Body of pancreas (tissue), 4 donors: ENCODE measurements around the gene APOBEC3G. TPM values are rescaled to one million over a fixed set of nuclear protein-coding genes. Genes with fewer than 3 reads are reported as not detected.
"Not testable (repeated sequence)": the region's sequence is repeated elsewhere in the genome, so short reads cannot be mapped to it uniquely, and the experiment has no call there.

Experiments used
- ATAC-seq: fragments of 150-250 bp; one replicate; pipeline ENCODE4 v1.9.1; 2016
- DNase-seq, 4 donors: peaks; one replicate each; pipeline ENCODE4 v3.0.0-alpha.2; 2019
- H3K27ac ChIP-seq, 4 donors: fragments of 200-600 bp; sonication (generic); 1 replicate in 3 of 4; 2 replicates in 1 of 4; pipeline versions ENCODE4 v1.5.1 to v1.6.1; 2016 to 2019; ENCODE audit warnings: mild to moderate bottlenecking in 1 of 4, mixed read lengths in 1 of 4, moderate library complexity in 1 of 4
- H3K27me3 ChIP-seq, 2 donors: fragments of 200-600 bp; sonication (generic); one replicate each; pipeline ENCODE4 v1.6.0; 2016; ENCODE audit warnings: mild to moderate bottlenecking in 1 of 2
- H3K36me3 ChIP-seq, 2 donors: fragments of 200-600 bp; sonication (generic); replicated peaks in 1 of 2; 2 replicates each; pipeline ENCODE4 v1.5.1; 2016; ENCODE audit warnings: low read depth in 2 of 2; ENCODE audit not compliant: insufficient read depth in 1 of 2
- H3K4me1 ChIP-seq: fragments of 200-600 bp; sonication (generic); one replicate; pipeline ENCODE4 v1.6.0; 2016
- H3K4me3 ChIP-seq, 2 donors: fragments of 200-600 bp; sonication (generic); 1 replicate in 1 of 2; 2 replicates in 1 of 2; pipeline ENCODE4 v1.5.1; 2016 to 2019
- H3K9me3 ChIP-seq, 3 donors: fragments of 200-600 bp; sonication (generic); 1 replicate in 2 of 3; 2 replicates in 1 of 3; pipeline ENCODE4 v1.5.1; 2016
- CTCF ChIP-seq, 7 experiments: fragments of 450-650 bp in 4 of 7; fragments of 200-600 bp in 3 of 7; sonication (generic) in 3 of 7; IDR thresholded peaks; one replicate each; pipeline ENCODE4 v1.5.1; 2016 to 2019; ENCODE audit warnings: antibody characterized with exemption in 7 of 7
- POLR2A ChIP-seq, 3 donors: fragments of 450-650 bp; IDR thresholded peaks; one replicate each; pipeline ENCODE4 v1.6.1; 2016; ENCODE audit warnings: antibody characterized with exemption in 3 of 3, mild to moderate bottlenecking in 2 of 3
- WGBS, 2 donors: methylation state at CpG; one replicate each; pipeline ENCODE4 v1.1.5; 2017; 5-methylcytosine and 5-hydroxymethylcytosine counted together
- intact Hi-C: fragments of 100-400 bp; cut with DNase I; formaldehyde crosslinking; loops from one replicate; pipeline ENCODE4 v1.15.1; 2023
- total RNA-seq, 2 donors: library from RNA; depleted of rRNA; stranded (reverse); fragments of >200 nt; gene quantifications; one replicate each; pipeline ENCODE4 v1.1.0, GENCODE V29; 2016

APOBEC3G gene
- total RNA-seq, 2 donors from 2014 or later = 5.4 to 6.3 TPM

- Histone ChIP-seq H3K9me3 (no peaks in the 10 kb centered on the region), H3K4me1 (no peaks in the 10 kb centered on the region), H3K27ac (no peak overlapping the region), H3K27me3 (no peaks in the 10 kb centered on the region), H3K4me3 (no peak overlapping the region), H3K36me3 (no peaks in the 10 kb centered on the region)
- TF ChIP-seq CTCF (IDR thresholded peaks at IDR 0.05) = no peak
- intact Hi-C loops = no loop called here
- DNase-seq = no peak
- ATAC-seq = no peak
- WGBS, 2 donors = 75 to 82% methylated on average over 11 of the region's 11 CpGs
Measured at GRCh38 chr22:39055658-39056057, 21.4 kb upstream of the APOBEC3G start.

GRCh38 chr22:39061290-39061689, 15.8 kb upstream of the APOBEC3G start:
- intact Hi-C loops, H3K9me3 ChIP-seq, DNase-seq, H3K27ac ChIP-seq, ATAC-seq, H3K36me3 ChIP-seq, H3K27me3 ChIP-seq, H3K4me1 ChIP-seq, H3K4me3 ChIP-seq: not testable (repeated sequence)
- WGBS, 2 donors = 52 to 64% methylated on average over 6 of the region's 6 CpGs

GRCh38 chr22:39061951-39062350, 15.1 kb upstream of the APOBEC3G start:
- H3K4me1 ChIP-seq, H3K9me3 ChIP-seq, H3K36me3 ChIP-seq, H3K27ac ChIP-seq, ATAC-seq, H3K4me3 ChIP-seq, H3K27me3 ChIP-seq, intact Hi-C loops, DNase-seq: not testable (repeated sequence)
- WGBS, 2 donors = 74 to 79% methylated on average over 10 of the region's 10 CpGs

- H3K36me3 ChIP-seq, H3K4me3 ChIP-seq, H3K9me3 ChIP-seq, H3K27ac ChIP-seq, H3K27me3 ChIP-seq, intact Hi-C loops, H3K4me1 ChIP-seq, DNase-seq, ATAC-seq: not testable (repeated sequence)
- 79 to 98% methylated on average over 8 of the region's 8 CpGs for WGBS, 2 donors
Measured at GRCh38 chr22:39063904-39064303, 13.2 kb upstream of the APOBEC3G start.

- H3K9me3 ChIP-seq, H3K27me3 ChIP-seq, H3K4me1 ChIP-seq, H3K36me3 ChIP-seq, ATAC-seq, intact Hi-C loops, H3K4me3 ChIP-seq, H3K27ac ChIP-seq, DNase-seq: not testable (repeated sequence)
- 82 to 86% methylated on average over 9 of the region's 9 CpGs for WGBS, 2 donors
Measured at GRCh38 chr22:39066442-39067276, 10.4 kb upstream of the APOBEC3G start.

GRCh38 chr22:39068033-39068785, 8.9 kb upstream of the APOBEC3G start:
- H3K27ac ChIP-seq = no peak overlapping the region
- intact Hi-C loops = no loop called here
- ATAC-seq (no peak), DNase-seq (no peak)
- H3K27me3 ChIP-seq = no peaks in the 10 kb centered on the region
- no peaks in the 10 kb centered on the region for H3K36me3 ChIP-seq
- WGBS, 2 donors = 61 to 69% methylated on average over 12 to 13 of the region's 13 CpGs
- no peaks in the 10 kb centered on the region for H3K4me1 ChIP-seq
- H3K4me3 ChIP-seq = no peak overlapping the region
- no peak for TF ChIP-seq CTCF (IDR thresholded peaks at IDR 0.05)
- no peak for TF ChIP-seq POLR2A (IDR thresholded peaks at IDR 0.05)
- no peaks in the 10 kb centered on the region for H3K9me3 ChIP-seq
